SK-N-SH (cell line): ENCODE measurements around the gene COQ9.

Experiments
- CTCF ChIP-seq: fragments of 200-600 bp; sonication (generic); IDR thresholded peaks from 2 replicates; pipeline ENCODE4 v1.6.1; 2017; ENCODE audit warnings: antibody characterized with exemption, mild to moderate bottlenecking, moderate library complexity
- MXI1 ChIP-seq: IDR thresholded peaks from 2 replicates; pipeline ENCODE4 v1.6.1; 2012; ENCODE audit warnings: mild to moderate bottlenecking, low read depth, low read length, improper control_type of control experiment
- POLR2AphosphoS5 ChIP-seq: IDR thresholded peaks from 2 replicates; pipeline ENCODE4 v1.6.1; 2012; ENCODE audit warnings: low read depth, low read length
- REST ChIP-seq: IDR thresholded peaks from 2 replicates; pipeline ENCODE4 v1.6.1; 2012; ENCODE audit warnings: mild to moderate bottlenecking, low read depth, low read length, moderate library complexity
- TCF12 ChIP-seq: IDR thresholded peaks from 2 replicates; pipeline ENCODE4 v1.4.0; 2012
- USF1 ChIP-seq: IDR thresholded peaks from 2 replicates; pipeline ENCODE4 v1.4.0; 2012; ENCODE audit warnings: low read depth, borderline replicate concordance
- YY1 ChIP-seq: IDR thresholded peaks from 2 replicates; pipeline ENCODE4 v1.4.0; 2012; ENCODE audit warnings: low read depth, mild to moderate bottlenecking

- TF ChIP-seq CTCF = no peak
- TF ChIP-seq POLR2AphosphoS5 = no peak
- TF ChIP-seq YY1 = no peak
- TF ChIP-seq MXI1 = no peak
- TF ChIP-seq USF1 = no peak
- TF ChIP-seq REST = no peak
- no peak for TF ChIP-seq TCF12
These were observed 33.5 kb upstream of the COQ9 start for GRCh38 chr16:57413733-57414132.
